GM19099 (cell line): Measurements from ENCODE around the gene ARHGAP12.

Experiments used
- POLR2A ChIP-seq: IDR thresholded peaks from 3 replicates; pipeline ENCODE4 v1.6.1; 2011; ENCODE audit warnings: low read depth; ENCODE audit not compliant: insufficient read length; ENCODE audit errors: extremely low read depth

Gene ARHGAP12

DNA sequence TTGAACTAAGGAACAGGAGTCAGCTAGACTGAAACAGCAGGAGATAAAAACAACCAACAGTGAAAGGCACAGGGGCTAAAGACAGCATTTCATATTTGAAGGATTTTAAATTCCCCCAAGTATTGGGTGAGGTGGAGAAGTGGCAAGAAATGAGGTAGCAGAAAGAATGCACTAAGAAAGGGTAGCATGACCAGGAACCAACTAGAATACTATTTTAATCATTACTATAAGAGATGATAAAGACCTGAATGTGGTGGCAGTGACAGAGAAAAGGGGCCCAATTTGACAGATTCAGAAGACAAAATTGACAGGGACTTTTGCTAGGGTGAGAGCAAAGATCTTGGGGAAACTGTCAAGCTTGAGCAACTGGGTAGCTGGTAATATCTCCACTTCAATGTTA lies 94.9 kb downstream of the ARHGAP12 start:
- TF ChIP-seq POLR2A: no peak

DNA sequence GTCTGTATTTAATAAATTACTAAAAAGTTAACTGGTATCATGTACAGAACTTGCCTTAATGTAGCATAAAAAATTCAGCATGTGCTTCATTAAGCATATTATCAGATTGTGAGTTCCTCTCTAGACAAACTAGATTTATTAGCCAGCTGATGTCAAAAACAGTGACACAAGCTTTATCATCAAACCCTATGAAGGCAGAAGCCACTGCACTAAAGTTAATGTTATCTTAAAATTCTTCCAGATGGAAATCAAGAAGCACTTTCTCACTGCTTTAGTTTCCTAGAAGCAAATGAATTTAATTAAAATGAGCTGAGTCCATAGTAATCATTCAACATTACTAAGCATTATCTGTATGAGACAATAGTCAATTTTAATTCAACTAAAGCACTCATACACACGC lies 96.4 kb downstream of the ARHGAP12 start:
- no peak for TF ChIP-seq POLR2A

DNA sequence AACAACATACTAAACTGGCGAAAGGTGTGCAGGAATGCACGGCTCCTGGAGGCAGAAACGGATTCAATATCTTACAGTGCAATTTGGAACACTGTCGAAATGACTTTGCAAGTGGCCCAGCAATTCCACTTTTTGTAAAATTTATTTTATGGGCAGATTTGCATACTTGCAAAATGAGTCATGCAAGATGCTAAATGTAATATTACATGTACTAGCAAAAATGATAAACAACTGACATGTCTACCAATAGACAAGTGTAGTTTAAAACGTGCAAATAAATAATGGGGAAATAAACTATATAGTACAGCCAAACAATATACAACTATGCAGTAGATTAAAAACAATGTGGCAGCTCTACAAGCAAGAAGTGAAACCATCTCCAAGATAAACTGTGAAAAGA lies 97.7 kb downstream of the ARHGAP12 start:
- no peak for TF ChIP-seq POLR2A

DNA sequence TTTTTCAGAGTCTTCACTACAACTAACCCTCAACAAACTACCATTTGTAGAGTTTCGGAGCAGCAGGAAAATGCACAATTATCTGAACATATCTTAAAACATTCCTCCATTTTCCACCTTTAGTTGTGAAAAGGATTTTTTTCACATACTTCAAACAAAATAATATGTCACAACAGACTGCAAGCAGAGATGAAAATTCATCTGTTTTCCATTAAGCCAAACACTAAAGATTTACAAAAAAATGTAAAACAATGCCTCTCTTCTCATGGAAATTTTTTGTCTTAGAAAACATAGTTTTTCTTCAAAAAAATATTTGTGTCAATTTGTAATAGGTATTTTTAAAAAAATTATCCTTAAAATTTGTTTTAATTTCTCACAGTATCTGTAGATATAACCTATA lies 98.9 kb downstream of the ARHGAP12 start:
- TF ChIP-seq POLR2A: no peak

DNA sequence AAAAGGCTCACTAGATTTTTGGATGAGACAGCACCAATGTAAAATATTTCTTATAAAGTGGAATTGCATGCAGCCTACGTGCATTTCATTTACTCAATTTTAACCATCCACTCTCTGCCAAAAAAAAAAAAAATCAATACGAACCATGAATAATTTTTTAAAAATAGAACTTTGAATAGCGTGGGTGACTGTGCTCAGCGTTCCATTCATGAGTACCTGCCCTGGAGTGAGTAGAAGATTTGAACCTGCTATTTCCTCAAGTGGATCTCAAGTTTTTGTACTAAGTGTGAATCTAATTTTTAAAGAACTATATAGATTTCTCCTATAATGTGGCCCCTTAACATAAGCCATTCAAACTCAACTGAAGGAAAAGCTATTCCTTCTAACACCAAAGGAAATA lies 105.3 kb downstream of the ARHGAP12 start:
- TF ChIP-seq POLR2A: no peak

DNA sequence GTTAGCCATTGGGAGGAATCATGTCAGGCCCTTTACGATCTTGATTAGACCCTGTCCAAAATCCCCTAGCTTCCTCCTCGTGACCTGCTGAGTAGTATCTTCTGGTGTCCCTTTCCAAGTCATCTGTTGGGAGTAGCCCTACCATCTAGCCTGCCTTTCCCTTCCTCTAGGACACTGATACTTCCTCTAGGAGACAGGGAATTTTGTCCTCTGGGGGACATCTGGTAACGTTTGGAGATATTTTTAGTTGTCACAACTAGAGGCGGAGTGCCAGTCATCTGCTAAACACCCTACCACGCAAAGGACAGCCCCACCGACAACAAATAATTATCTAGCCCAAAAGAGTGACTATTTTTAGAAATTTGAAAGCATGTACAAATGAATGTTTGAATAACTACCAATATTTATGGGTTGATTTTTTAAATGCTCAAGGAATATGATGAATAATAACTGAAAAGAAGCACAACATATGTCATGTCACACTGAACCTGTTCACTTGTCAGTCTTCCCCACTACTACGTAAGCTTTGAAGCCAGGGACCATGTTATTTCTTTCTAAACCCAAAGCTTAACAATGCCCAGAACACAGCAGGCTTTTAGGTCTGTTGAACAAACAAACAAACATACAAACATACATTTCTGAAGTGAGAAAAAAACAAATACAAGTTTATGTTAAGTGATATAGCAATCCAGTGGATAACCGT lies 105.9 kb downstream of the ARHGAP12 start:
- TF ChIP-seq POLR2A: no peak

DNA sequence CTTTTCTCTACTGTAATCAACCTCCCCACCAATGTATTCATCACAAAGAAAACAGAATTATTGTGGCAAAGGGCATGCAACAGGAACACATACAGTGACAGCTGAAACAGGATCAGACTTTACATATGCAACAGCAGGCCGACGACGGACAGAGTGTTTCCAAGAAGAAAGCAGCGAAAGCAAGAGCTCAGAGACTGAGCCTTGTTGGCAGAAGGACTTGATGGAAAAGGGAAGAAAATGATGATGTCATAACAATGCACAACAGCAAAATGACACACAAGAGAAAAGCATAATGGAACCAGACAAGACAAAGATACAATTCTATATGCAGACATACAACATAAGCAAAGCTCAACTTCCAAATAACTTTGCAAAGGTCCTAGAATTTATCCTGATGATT lies 106.5 kb downstream of the ARHGAP12 start:
- no peak for TF ChIP-seq POLR2A

DNA sequence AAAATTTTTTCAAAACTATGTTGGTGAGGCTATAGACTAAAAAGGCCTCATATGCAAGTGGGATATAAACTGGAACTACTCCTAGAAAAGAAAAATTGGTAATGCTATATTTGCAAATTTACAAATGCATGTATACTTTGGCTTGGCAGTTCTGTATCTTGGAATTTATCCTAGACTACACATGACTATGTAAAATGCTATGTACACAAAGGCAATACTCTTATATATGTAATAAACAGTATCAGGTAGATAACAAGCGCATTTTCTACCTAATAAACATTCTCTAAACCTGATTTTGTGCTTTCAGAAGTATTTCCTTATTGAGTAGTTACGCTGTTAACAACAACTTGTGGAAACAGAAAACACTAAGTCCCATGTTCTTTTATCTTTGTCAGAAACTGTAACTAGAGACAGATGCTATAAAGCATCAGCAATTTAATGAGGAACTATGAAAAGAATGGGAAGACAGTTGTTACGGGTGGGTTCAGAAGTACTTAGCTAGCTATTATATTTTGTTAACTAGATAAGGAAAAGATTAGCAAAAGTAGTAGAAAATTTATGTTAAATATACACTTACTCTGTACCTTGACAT lies 107.8 kb downstream of the ARHGAP12 start:
- no peak for TF ChIP-seq POLR2A

DNA sequence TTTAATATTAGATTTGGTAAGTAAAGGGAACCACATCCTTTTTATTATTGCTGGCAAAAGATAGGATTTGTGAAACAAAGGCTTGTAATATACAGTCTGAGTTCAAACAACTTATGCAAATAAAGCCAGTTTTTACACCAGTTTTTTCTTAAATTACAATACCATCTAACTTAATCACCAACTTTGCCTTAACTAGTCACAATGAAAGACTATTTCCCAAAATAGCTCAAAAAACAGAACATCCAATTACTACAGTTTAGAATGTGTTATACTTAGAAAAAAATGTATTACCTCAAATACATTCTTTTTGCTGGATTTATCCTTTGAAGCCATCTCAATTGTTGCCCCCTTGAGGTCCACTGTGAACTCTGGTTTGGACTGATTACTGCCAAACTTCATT lies 108.5 kb downstream of the ARHGAP12 start:
- no peak for TF ChIP-seq POLR2A

DNA sequence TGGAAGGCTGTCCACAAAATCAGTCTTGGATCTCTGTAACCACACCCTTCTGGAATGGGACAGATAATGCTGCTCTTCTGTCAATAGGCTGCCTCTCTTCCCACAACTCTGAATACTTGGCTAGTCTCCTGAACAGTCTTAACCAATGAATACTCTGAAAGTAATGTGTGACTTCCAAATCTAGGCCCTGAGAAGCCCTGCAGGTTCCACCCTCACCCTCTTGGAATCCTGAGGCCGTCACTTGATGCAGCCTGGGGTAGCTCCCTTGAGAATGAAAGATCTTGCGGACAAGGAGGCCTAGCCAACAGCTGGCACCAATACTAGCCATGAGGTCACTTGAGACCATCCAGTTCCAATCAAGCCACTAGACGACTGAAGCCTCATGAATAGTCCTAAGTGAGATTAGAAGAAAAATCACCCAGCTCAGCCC lies 109.2 kb downstream of the ARHGAP12 start:
- TF ChIP-seq POLR2A: no peak

DNA sequence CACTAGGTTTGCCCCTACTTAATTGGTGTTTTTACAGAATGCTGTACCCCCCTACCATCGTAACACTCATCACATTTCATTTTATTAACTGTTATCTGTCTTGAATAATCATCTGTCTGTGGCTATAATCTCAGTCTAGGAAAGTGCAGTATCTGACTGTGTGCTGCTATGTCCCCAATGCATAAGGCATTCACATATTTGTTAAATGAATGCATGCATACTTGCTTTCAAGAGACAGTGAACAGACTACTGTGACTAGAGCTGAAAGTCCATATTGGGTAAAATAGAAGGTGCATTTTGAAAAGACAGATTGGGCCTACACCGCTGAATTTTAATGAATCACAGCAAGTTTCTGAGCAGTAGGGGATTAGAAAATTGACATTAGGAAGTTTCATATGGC lies 112.3 kb downstream of the ARHGAP12 start:
- TF ChIP-seq POLR2A: no peak

DNA sequence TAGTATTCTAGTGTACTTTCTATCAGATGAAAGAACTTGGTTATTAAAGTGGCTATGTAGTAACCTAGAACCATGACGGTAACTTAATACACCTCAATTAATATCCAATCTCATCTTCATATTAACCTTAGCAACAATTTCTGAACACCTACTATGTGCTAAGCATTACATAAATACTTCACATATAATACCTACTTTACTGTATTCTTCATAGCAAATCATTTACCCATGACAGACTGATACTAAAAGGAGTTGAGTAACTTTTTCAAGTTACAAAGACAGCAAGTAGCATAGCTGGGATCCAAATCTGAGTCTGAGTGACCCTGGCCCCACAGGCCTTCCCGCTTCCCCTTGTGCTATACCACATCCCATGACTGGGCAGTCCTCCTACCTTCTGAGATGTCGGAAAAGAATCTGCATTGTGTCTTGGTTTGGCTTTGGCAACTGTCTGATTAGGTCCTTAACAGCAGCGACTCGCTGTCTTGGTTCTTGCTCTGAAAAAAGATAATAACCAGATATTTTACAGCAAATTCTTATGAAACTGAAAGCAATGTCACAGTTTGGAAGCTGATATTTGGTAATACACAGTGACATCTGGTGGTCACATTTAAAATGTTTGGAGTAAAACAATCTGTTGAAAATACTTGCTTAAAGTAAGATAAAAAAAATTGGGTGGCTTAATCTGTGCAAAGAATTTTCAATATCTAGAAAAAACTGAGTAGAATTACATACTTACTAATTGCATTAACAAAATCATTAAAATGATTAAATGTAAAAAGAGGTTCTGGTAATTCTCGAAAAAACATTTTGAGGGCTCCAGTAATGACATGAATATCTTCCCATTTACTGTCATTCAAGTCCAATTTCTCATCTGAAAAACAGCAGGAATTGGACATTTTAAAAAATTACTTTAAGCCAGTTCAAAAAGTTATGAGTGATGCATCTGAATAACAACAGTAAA lies 120.1 kb downstream of the ARHGAP12 start:
- no peak for TF ChIP-seq POLR2A

DNA sequence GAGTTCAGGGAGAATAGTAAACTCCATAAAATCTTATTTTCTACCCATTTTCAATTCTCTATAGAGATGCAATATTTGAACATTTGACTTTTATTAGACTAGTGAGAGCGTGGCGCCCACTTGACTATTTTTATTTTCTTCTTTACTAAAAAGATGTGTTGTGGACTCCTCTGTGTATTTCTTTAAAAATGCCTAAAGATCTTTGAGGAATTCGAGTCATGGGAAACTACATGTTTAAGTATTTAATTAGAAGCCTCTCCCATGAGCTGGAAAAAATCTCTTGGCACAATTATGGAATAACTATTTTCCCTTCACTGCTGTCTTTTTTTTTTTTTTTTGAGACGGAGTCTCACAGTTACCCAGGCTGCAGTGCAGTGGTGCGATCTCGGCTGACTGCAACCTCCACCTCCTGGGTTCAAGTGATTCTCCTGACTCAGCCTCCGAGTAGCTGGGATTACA lies 124.2 kb downstream of the ARHGAP12 start:
- TF ChIP-seq POLR2A: no peak

DNA sequence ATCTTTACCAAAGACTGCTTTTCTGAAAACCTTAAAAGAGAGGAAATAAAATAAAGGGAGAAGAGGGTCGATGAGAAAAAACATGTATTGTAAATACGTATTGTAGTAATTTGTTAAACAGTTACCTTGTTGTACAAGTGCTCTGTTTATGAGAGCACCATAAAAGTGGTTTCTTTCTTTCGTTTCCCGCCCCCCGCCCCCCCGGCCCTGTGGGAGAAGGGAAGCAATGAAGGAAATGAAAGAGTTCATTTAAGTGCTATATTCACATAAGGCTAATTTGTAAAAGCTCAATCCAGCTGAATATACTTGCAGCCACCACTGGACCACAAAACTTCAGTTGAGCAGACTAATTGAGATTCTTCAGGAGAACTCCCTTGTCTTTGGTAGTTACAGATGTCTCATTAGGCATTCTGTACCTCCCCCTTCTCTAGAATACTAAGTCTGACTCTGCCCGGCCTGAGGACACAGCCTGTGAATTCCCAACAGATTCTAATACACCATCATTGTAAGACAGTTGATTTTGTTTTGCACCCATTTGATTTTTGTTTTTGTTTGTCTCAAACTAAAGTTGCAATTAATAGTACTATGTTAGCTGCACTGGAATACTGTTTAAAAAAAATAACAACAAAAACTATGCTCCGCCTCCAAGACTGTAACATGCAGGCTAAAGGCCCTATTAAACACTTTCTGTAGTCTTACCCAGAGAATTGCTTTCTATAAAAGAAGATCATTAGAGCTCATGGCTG lies 124.9 kb downstream of the ARHGAP12 start:
- TF ChIP-seq POLR2A: no peak

DNA sequence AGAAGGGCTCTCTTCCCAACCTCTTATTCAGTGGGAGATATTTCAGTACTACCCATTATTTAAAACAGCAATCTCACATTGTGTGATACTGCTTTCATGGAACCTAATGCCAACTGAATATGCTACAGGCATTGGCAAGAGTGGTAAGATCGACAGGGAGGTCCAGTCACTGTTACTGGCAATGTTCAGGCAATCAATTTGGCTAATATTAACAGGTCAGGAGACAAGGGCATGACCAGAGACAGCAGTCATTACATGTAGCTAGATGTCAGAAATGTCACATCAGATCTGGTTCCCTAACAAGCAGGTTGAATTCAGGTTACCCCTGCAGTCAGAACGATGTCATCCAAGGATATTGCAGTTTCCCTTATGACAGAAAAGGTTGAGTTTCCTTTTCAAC lies 129.4 kb downstream of the ARHGAP12 start:
- TF ChIP-seq POLR2A: no peak
